Measurements from ENCODE around the gene PLXNB1. TPM values are rescaled to one million over a fixed set of nuclear protein-coding genes. Genes with fewer than 3 reads are reported as not detected.

PLXNB1 gene
- total and polyA plus RNA-seq, 2 of the 13 experiments (the other 11 are each of a cell fraction or from before 2014, with no cell fraction given), result 86.0 to 143 TPM

DNA sequence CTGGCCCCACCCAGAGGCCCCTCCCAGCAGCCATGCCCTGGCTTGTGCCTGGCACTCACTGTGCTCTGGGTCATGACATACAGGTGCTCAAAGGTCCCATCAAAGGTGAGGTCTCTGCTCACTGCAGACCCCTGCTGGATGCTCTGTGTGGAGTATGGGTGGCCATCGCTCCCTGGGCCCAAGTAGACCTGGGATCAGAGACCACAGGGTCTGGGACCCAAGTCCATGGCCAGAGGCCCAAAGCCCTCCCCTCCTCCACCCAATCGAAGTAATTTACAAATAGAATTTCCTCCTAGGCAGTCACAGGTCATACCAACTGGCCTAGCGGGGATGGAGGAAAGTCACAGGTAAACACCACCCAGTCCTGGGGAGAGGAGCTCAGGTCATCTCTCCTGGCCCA lies 7.6 kb downstream of the PLXNB1 start (continued):
- no peak for TF ChIP-seq AHDC1 (CRISPR knock-in tag; IDR thresholded peaks at IDR 0.05; ENCODE audit: borderline replicate concordance)
- TF ChIP-seq STAT5B (CRISPR knock-in tag; IDR thresholded peaks at IDR 0.05), result no peak
- no peak for TF ChIP-seq ZNF446 (CRISPR knock-in tag; IDR thresholded peaks at IDR 0.05)
- TF ChIP-seq, protein P1, sequence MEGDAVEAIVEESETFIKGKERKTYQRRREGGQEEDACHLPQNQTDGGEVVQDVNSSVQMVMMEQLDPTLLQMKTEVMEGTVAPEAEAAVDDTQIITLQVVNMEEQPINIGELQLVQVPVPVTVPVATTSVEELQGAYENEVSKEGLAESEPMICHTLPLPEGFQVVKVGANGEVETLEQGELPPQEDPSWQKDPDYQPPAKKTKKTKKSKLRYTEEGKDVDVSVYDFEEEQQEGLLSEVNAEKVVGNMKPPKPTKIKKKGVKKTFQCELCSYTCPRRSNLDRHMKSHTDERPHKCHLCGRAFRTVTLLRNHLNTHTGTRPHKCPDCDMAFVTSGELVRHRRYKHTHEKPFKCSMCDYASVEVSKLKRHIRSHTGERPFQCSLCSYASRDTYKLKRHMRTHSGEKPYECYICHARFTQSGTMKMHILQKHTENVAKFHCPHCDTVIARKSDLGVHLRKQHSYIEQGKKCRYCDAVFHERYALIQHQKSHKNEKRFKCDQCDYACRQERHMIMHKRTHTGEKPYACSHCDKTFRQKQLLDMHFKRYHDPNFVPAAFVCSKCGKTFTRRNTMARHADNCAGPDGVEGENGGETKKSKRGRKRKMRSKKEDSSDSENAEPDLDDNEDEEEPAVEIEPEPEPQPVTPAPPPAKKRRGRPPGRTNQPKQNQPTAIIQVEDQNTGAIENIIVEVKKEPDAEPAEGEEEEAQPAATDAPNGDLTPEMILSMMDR (CRISPR knock-in tag; IDR thresholded peaks at IDR 0.05), result peak; percentile 61
- no peak for TF ChIP-seq ZNF503 (CRISPR knock-in tag; IDR thresholded peaks at IDR 0.05)
- TF ChIP-seq ATM (IDR thresholded peaks at IDR 0.05; ENCODE audit: borderline replicate concordance), result no peak
- TF ChIP-seq ZBTB14 (CRISPR knock-in tag; IDR thresholded peaks at IDR 0.05), result no peak
- TF ChIP-seq, protein P2, sequence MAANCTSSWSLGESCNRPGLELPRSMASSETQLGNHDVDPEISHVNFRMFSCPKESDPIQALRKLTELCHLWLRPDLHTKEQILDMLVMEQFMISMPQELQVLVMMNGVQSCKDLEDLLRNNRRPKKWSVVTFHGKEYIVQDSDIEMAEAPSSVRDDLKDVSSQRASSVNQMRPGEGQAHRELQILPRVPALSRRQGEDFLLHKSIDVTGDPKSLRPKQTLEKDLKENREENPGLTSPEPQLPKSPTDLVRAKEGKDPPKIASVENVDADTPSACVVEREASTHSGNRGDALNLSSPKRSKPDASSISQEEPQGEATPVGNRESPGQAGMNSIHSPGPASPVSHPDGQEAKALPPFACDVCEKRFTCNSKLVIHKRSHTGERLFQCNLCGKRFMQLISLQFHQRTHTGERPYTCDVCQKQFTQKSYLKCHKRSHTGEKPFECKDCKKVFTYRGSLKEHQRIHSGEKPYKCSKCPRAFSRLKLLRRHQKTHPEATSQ (CRISPR knock-in tag; IDR thresholded peaks at IDR 0.05; ENCODE audit: borderline replicate concordance), result no peak
- no peak for TF ChIP-seq SOX13 (IDR thresholded peaks at IDR 0.05)
- TF ChIP-seq SOX13 (CRISPR knock-in tag; conservative IDR thresholded peaks at IDR 0.05 in 1 of 2, IDR thresholded peaks at IDR 0.05 in 1 of 2), result no peak
- TF ChIP-seq ZMYM4 (CRISPR knock-in tag; IDR thresholded peaks at IDR 0.05), result no peak
- TF ChIP-seq ZNF687 (CRISPR knock-in tag; IDR thresholded peaks at IDR 0.05), result peak; percentile 50; the same call in 1 of the 2 replicates
- TF ChIP-seq RARG (CRISPR knock-in tag; IDR thresholded peaks at IDR 0.05; ENCODE audit: low read depth), result no peak

All from HepG2 (cell line).